Measurements from ENCODE around the gene IFNLR1.
A peak's percentile ranks its signal among the peaks of the same experiment; 100 is the strongest.

IFNLR1 gene

GRCh38 chr1:24147816-24148215 lies 39.3 kb downstream of the IFNLR1 start:
- no peak for DNase-seq (ENCODE audit: low read depth in 2 of 2)
- TF ChIP-seq, protein P1, sequence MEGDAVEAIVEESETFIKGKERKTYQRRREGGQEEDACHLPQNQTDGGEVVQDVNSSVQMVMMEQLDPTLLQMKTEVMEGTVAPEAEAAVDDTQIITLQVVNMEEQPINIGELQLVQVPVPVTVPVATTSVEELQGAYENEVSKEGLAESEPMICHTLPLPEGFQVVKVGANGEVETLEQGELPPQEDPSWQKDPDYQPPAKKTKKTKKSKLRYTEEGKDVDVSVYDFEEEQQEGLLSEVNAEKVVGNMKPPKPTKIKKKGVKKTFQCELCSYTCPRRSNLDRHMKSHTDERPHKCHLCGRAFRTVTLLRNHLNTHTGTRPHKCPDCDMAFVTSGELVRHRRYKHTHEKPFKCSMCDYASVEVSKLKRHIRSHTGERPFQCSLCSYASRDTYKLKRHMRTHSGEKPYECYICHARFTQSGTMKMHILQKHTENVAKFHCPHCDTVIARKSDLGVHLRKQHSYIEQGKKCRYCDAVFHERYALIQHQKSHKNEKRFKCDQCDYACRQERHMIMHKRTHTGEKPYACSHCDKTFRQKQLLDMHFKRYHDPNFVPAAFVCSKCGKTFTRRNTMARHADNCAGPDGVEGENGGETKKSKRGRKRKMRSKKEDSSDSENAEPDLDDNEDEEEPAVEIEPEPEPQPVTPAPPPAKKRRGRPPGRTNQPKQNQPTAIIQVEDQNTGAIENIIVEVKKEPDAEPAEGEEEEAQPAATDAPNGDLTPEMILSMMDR (IDR thresholded peaks at IDR 0.05; ENCODE audit: low read depth, low read length), result no peak
- H3K4me3 ChIP-seq (replicated peaks in 1 of 2; ENCODE audit: low read depth in 2 of 2, low read length in 2 of 2), result no peak overlapping the region

DNA sequence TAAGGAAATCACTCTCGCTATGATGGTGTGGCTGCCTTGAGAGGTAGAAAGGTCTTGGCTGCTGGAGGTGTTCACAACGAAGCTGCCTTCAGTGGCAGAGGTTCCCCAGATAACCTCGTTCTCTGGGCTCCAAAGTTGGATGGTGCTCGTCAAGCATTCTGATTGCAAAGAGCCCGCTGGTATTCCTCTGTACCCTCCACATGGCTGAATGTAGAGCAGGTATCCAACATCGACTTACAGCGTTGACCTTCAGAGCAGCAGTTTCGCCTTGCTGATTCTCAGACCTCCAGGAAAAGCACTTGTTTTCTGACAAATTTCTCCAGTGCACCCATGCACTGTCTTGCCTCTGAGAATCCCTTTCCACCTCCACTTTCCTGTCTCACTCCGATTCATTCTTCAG lies 39.9 kb downstream of the IFNLR1 start:
- DNase-seq (ENCODE audit: low read depth in 2 of 2), result no peak
- TF ChIP-seq, protein P1 (IDR thresholded peaks at IDR 0.05; ENCODE audit: low read depth, low read length), result no peak
- no peak overlapping the region for H3K4me3 ChIP-seq (replicated peaks in 1 of 2; ENCODE audit: low read depth in 2 of 2, low read length in 2 of 2)

- H3K4me3 ChIP-seq (replicated peaks in 1 of 2; ENCODE audit: low read depth in 2 of 2, low read length in 2 of 2), result peak within 1 kb of the TSS; percentile 19 to 51
- DNase-seq (ENCODE audit: low read depth in 2 of 2), result peak; percentile 16 to 19
- TF ChIP-seq, protein P1 (IDR thresholded peaks at IDR 0.05; ENCODE audit: low read depth, low read length), result no peak
These were observed 44.2 kb downstream of the IFNLR1 start, which contains the start of gene IL22RA1 for GRCh38 chr1:24142546-24143534. IL22RA1 (minus strand) TSS chr1:24143140; CDS start chr1:24143082, 58 bp downstream.

GRCh38 chr1:24141311-24141997 lies 45.6 kb downstream of the IFNLR1 start:
- no peak for DNase-seq (ENCODE audit: low read depth in 2 of 2)
- TF ChIP-seq, protein P1 (IDR thresholded peaks at IDR 0.05; ENCODE audit: low read depth, low read length), result no peak

GRCh38 chr1:24140741-24141181 lies 46.3 kb downstream of the IFNLR1 start:
- no peak overlapping the region for H3K4me3 ChIP-seq (replicated peaks in 1 of 2; ENCODE audit: low read depth in 2 of 2, low read length in 2 of 2)
- TF ChIP-seq, protein P1 (IDR thresholded peaks at IDR 0.05; ENCODE audit: low read depth, low read length), result no peak
- DNase-seq (ENCODE audit: low read depth in 2 of 2), result no peak

More at GRCh38 chr1:24141311-24141997, 45.6 kb downstream of the IFNLR1 start:
- H3K4me3 ChIP-seq (replicated peaks in 1 of 2; ENCODE audit: low read depth in 2 of 2, low read length in 2 of 2), result no peak overlapping the region

DNA sequence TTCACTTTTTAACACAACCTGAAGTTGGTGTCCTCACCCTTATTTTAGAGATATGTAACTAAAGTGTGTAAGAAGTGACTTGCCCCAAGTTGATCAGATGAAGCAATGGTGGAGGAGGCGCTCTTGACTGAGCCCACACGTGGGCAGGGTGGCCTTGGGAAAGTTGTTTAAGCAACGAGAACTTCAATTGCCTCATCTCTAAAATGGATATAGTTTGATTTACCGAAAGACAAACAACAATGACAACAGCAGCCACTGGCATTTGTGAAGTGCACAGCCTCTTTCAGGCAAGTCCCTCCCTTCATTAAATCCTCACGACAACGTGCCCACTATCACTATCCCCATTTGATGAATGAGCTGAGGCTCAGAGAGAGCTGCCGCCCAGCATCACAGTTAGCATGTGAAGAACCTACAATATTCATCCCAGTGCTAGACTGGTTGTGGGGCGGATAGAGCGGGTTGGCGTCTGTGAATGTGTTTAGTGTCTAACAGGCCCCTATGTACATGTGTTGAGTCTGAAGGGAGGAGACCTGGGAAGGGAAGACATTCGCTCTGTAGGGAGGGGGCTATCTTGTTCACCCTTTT lies 47.2 kb downstream of the IFNLR1 start:
- H3K4me3 ChIP-seq (replicated peaks in 1 of 2; ENCODE audit: low read depth in 2 of 2, low read length in 2 of 2), result no peak overlapping the region
- TF ChIP-seq, protein P1 (IDR thresholded peaks at IDR 0.05; ENCODE audit: low read depth, low read length), result no peak
- DNase-seq (ENCODE audit: low read depth in 2 of 2), result no peak

All from cardiac fibroblast (primary cell).